Endothelial cell of umbilical vein (primary cell): ENCODE data around the gene MEF2A.

Experiments used
- EZH2 ChIP-seq: IDR thresholded peaks from 2 replicates; pipeline ENCODE4 v1.6.1; 2012; ENCODE audit warnings: borderline replicate concordance, low read depth, mild to moderate bottlenecking, moderate library complexity, low read length, inconsistent platforms; ENCODE audit not compliant: severe bottlenecking
- JUN ChIP-seq: IDR thresholded peaks from 2 replicates; pipeline ENCODE4 v1.6.1; 2011; ENCODE audit warnings: borderline replicate concordance, low read depth; ENCODE audit not compliant: insufficient read length, insufficient read depth
- POLR2A ChIP-seq: IDR thresholded peaks from 2 replicates; pipeline ENCODE4 v1.6.1; 2012; ENCODE audit warnings: low read depth, mild to moderate bottlenecking, control low read depth, low read length
- POLR2AphosphoS5 ChIP-seq: IDR thresholded peaks from 2 replicates; pipeline ENCODE4 v1.6.1; 2012; ENCODE audit warnings: low read depth, mild to moderate bottlenecking, control low read depth, low read length, moderate library complexity; ENCODE audit not compliant: insufficient read depth
- TF ChIP-seq, protein P1 (sequence below), 2 donors: IDR thresholded peaks; 1 replicate in 1 of 2; 2 replicates in 1 of 2; pipeline ENCODE4 v1.5.1; 2011; ENCODE audit warnings: low read length in 2 of 2, mild to moderate bottlenecking in 2 of 2, moderate library complexity in 2 of 2, control low read depth in 1 of 2, inconsistent platforms in 1 of 2, low read depth in 1 of 2; ENCODE audit not compliant: insufficient read depth in 1 of 2; ENCODE audit errors: extremely low read depth in 1 of 2

DNA sequence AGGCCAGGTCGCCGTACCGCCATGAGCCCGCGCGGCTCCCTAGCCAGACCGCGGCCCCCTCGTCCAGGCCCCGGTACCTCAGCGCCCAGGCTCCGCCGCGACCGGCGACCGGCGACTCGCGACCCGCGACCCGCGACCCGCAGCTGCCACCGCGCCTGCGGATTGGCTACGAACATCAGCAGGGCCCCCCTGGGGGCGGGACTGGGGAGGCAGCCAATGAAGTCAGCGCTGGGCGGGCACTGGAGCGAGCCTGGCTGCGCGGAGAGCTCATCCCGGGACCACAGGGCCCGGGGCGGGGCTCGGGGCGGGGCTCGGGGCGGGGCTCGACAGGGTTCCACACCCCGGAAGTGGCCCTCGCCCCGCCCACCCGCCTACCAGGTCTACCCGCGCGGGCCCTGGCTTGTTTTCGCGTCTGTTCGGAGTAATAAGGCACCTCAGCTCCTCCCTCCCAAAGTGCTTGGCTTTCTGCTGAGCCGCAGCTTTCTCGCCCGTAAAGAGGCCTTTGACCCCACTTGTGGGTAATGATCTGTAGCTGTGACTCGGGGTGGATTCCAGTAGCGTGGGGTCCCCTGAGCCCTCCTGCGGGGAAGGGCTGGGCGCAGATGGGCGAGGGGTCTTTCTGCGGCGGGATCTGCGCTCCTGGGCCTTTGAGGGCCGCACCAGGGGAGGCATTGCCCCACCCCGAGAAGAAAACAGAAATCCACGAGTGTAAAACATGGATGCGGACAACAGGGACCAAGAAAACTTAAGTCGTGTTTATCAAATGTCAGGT, 167.7 kb downstream of the MEF2A start, which contains the start of gene LYSMD4:
- TF ChIP-seq JUN (no peak), POLR2AphosphoS5 (peak; percentile 52), EZH2 (no peak), POLR2A (no peak)
- TF ChIP-seq, protein P1, sequence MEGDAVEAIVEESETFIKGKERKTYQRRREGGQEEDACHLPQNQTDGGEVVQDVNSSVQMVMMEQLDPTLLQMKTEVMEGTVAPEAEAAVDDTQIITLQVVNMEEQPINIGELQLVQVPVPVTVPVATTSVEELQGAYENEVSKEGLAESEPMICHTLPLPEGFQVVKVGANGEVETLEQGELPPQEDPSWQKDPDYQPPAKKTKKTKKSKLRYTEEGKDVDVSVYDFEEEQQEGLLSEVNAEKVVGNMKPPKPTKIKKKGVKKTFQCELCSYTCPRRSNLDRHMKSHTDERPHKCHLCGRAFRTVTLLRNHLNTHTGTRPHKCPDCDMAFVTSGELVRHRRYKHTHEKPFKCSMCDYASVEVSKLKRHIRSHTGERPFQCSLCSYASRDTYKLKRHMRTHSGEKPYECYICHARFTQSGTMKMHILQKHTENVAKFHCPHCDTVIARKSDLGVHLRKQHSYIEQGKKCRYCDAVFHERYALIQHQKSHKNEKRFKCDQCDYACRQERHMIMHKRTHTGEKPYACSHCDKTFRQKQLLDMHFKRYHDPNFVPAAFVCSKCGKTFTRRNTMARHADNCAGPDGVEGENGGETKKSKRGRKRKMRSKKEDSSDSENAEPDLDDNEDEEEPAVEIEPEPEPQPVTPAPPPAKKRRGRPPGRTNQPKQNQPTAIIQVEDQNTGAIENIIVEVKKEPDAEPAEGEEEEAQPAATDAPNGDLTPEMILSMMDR (IDR thresholded peaks at IDR 0.05; ENCODE audit: extremely low read depth in 1 of 2, insufficient read depth in 1 of 2, low read depth in 1 of 2, low read length in 2 of 2), result no peak
